ENCODE measurements around the gene H1-8.
A peak's percentile ranks its signal among the peaks of the same experiment; 100 is the strongest.

The H1-8 gene

DNA sequence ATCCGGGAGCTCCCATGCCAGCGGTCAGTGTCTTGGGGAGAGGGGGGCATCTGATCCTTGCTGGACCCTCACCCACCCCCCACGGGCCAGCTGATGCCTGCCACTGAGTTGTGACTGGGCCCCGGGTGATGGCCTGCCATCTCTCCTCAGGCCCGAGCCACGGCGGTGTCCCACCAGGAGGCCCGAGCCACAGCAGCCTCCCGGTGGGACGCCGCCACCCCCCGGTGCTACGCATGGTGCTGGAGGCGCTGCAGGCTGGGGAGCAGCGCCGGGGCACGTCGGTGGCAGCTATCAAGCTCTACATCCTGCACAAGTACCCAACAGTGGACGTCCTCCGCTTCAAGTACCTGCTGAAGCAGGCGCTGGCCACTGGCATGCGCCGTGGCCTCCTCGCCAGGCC is 4.3 kb downstream of the H1-8 start:
- no peak overlapping the region for H3K27ac Mint-ChIP-seq
- H3K27me3 Mint-ChIP-seq (ENCODE audit: low read depth, poor library complexity): peaks cover 6% of the 10 kb centered on the region
- H3K4me3 Mint-ChIP-seq: no peak overlapping the region
- peaks cover 24% of the 10 kb centered on the region for H3K4me1 Mint-ChIP-seq
- TF ChIP-seq, protein P1, sequence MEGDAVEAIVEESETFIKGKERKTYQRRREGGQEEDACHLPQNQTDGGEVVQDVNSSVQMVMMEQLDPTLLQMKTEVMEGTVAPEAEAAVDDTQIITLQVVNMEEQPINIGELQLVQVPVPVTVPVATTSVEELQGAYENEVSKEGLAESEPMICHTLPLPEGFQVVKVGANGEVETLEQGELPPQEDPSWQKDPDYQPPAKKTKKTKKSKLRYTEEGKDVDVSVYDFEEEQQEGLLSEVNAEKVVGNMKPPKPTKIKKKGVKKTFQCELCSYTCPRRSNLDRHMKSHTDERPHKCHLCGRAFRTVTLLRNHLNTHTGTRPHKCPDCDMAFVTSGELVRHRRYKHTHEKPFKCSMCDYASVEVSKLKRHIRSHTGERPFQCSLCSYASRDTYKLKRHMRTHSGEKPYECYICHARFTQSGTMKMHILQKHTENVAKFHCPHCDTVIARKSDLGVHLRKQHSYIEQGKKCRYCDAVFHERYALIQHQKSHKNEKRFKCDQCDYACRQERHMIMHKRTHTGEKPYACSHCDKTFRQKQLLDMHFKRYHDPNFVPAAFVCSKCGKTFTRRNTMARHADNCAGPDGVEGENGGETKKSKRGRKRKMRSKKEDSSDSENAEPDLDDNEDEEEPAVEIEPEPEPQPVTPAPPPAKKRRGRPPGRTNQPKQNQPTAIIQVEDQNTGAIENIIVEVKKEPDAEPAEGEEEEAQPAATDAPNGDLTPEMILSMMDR (IDR thresholded peaks at IDR 0.05): no peak
- no peaks in the 10 kb centered on the region for H3K36me3 Mint-ChIP-seq (ENCODE audit: low read depth)
- DNase-seq: no peak
- no peaks in the 10 kb centered on the region for H3K9me3 Mint-ChIP-seq

DNA sequence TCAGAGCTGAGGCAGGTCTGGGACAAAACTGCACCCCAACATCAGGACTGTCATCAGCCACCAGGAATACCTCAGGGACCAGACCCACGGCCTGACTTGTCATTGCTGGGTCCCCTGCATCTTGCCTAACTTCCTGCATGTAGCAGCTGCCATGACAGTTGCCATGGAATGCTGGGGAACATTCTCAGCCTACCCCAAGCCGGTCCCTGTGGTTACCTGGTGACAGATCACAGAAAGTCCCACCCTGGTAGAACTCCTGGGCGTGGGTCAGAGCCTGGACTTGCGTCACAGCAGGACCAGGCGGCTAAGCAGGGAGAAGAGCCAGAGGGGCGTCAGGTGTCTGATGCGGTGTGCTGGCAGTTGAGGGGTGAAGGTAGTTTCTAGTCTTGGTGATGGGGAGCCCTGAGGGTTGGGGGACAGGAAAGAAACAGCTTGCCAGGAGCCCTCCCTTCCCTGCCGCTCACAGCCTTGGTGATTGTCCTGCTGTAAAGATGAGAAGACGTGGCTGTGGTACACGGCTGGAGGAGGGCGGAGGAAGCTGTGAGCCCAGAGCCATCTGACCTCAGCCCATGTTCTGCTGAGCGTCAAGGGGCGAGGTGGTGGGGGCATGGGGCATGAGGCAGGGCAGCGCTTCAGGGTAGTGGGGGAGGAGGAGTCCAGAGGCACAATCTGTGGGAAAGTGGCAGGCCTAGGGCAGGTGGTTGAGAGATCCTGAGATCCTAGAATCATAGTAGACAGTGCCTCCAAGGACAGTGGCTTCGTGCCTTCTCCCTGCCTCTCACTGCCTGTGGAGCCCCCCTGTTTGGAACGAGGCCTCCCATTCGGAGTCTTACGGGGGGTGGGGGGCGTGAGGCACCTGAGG is 5.4 kb downstream of the H1-8 start:
- H3K9me3 Mint-ChIP-seq: no peaks in the 10 kb centered on the region
- H3K27ac Mint-ChIP-seq: no peak overlapping the region
- H3K27me3 Mint-ChIP-seq (ENCODE audit: low read depth, poor library complexity): peaks cover 6% of the 10 kb centered on the region
- no peak overlapping the region for H3K4me3 Mint-ChIP-seq
- DNase-seq: no peak
- H3K4me1 Mint-ChIP-seq: peaks cover 33% of the 10 kb centered on the region
- TF ChIP-seq, protein P1 (IDR thresholded peaks at IDR 0.05): no peak
- no peaks in the 10 kb centered on the region for H3K36me3 Mint-ChIP-seq (ENCODE audit: low read depth)

DNA sequence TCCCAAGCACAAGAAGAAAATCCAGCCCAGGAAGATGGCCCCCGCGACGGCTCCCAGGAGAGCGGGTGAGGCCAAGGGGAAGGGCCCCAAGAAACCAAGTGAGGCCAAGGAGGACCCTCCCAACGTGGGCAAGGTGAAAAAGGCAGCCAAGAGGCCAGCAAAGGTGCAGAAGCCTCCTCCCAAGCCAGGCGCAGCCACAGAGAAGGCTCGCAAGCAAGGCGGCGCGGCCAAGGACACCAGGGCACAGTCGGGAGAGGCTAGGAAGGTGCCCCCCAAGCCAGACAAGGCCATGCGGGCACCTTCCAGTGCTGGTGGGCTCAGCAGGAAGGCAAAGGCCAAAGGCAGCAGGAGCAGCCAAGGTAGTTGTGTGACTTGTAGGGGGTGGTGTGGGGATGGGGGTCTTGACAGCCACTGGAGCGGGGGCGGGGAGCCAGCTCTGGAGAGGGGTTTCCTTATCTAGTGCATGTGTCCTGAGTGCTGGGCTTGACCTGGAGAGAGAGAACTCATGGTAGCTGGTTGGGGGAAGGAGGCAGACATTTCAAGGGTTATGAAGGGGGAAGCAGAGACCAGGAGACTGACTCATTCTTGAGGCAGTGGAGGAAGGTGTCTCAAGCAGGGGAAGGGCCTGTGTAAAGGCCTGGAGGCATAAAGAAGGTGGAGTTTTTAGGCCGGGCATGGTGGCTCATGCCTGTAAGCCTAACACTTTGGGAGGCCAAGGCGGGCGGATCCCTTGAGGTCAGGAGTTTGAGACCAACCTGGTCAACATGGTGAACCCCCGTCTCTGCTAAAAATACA is 6.2 kb downstream of the H1-8 start:
- no peaks in the 10 kb centered on the region for H3K9me3 Mint-ChIP-seq
- no peak for DNase-seq
- no peaks in the 10 kb centered on the region for H3K36me3 Mint-ChIP-seq (ENCODE audit: low read depth)
- H3K4me1 Mint-ChIP-seq: peaks cover 35% of the 10 kb centered on the region
- peaks cover 6% of the 10 kb centered on the region for H3K27me3 Mint-ChIP-seq (ENCODE audit: low read depth, poor library complexity)
- no peak overlapping the region for H3K4me3 Mint-ChIP-seq
- TF ChIP-seq, protein P1 (IDR thresholded peaks at IDR 0.05): no peak
- peak overlapping the region; percentile 29 for H3K27ac Mint-ChIP-seq

DNA sequence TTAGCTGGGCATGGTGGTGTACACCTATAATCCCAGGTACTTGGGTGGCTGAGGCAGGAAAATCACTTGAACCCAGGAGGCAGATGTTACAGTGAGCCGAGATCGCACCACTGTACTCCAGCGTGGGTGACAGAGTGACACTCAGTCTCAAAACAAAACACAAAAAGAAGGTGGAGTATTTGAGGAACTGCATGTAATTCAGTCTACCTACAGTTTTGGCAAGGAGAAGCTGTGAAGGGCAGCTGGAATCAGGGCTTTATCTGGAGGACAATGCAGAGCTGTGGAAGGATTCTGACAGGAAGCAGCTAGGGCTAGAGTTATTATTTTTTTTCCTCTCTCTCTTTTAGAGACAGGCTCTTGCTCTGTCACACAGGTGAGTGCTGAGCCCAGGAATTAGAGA is 6.8 kb downstream of the H1-8 start:
- no peak for DNase-seq
- no peaks in the 10 kb centered on the region for H3K36me3 Mint-ChIP-seq (ENCODE audit: low read depth)
- no peak overlapping the region for H3K27ac Mint-ChIP-seq
- no peak overlapping the region for H3K4me3 Mint-ChIP-seq
- no peaks in the 10 kb centered on the region for H3K9me3 Mint-ChIP-seq
- H3K27me3 Mint-ChIP-seq (ENCODE audit: low read depth, poor library complexity): peaks cover 6% of the 10 kb centered on the region
- TF ChIP-seq, protein P1 (IDR thresholded peaks at IDR 0.05): no peak
- H3K4me1 Mint-ChIP-seq: peaks cover 41% of the 10 kb centered on the region

DNA sequence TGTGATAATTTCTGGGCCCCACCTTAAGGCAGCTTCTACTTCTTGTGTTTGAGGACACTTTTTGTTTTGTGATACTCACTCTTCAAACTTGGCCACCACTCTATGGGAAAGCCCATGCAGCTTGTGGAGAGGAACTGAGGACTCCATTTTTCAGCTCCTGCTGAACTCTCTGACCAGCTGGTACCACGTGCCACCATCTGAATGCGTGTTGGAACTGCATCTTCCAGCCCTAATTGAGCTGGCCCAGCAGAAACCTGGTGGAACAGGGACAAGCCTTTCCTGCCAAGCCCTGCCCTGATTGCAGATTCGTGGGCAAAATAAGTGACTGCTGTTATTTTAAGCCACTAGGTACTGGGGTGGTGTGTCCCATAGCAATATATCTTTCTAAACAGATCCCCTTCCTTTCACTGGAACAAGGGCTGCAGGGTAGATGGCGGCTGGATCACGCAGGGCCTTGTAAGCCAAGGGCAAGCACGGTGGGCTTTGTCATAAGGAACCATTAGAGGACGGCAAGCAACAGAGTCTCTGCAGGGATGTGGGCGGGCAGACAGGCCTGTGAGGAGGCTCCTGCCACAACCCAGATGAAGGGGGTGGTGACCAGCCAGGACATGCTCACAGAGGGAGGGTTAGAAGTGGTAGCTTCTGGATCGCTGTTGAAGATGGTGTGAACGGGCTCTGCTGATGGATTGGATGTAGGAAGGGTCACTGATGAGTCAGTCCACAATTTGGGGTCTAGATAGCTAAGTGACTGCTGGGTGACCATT is 9.5 kb downstream of the H1-8 start:
- Mint-ChIP-seq H3K9me3 (no peaks in the 10 kb centered on the region), H3K4me1 (peaks cover 65% of the 10 kb centered on the region), H3K4me3 (no peak overlapping the region), H3K27me3 (ENCODE audit: low read depth, poor library complexity) (peaks cover 6% of the 10 kb centered on the region), H3K36me3 (ENCODE audit: low read depth) (peaks cover 6% of the 10 kb centered on the region), H3K27ac (peak overlapping the region; percentile 33)
- DNase-seq: no peak
- TF ChIP-seq, protein P1 (IDR thresholded peaks at IDR 0.05): no peak
